ENCODE measurements around the gene IFT43.

The IFT43 gene

GRCh38 chr14:76083796-76084765 lies 98.5 kb downstream of the IFT43 start:
- DNase-seq, result no peak

GRCh38 chr14:76085358-76085757 lies 99.8 kb downstream of the IFT43 start:
- DNase-seq, result no peak

- no peak for DNase-seq
Observed at GRCh38 chr14:76086636-76087035, 101.1 kb downstream of the IFT43 start.

- no peak for DNase-seq
Observed at GRCh38 chr14:76088326-76088725, 102.8 kb downstream of the IFT43 start.

- DNase-seq, result no peak
Observed at GRCh38 chr14:76088771-76089571, 103.4 kb downstream of the IFT43 start.

- no peak for DNase-seq
Observed at GRCh38 chr14:76089575-76089974, 104.0 kb downstream of the IFT43 start.

GRCh38 chr14:76090616-76091391 lies 105.2 kb downstream of the IFT43 start:
- no peak for DNase-seq

- no peak for DNase-seq
Observed at GRCh38 chr14:76093077-76093476, 107.5 kb downstream of the IFT43 start.

GRCh38 chr14:76096257-76096656 lies 110.7 kb downstream of the IFT43 start:
- DNase-seq, result no peak

- DNase-seq, result peak; percentile 24
Observed at GRCh38 chr14:76097547-76097946, 112.0 kb downstream of the IFT43 start.

- no peak for DNase-seq
Observed at GRCh38 chr14:76098047-76098446, 112.5 kb downstream of the IFT43 start.

GRCh38 chr14:76098916-76099675 lies 113.5 kb downstream of the IFT43 start:
- no peak for DNase-seq

GRCh38 chr14:76100236-76100635 lies 114.7 kb downstream of the IFT43 start:
- DNase-seq, result no peak

- DNase-seq, result no peak
Observed at GRCh38 chr14:76101391-76102379, 116.1 kb downstream of the IFT43 start.

- DNase-seq, result no peak
Observed at GRCh38 chr14:76104802-76105355, 119.3 kb downstream of the IFT43 start.

- no peak for DNase-seq
Observed at GRCh38 chr14:76106188-76106587, 120.6 kb downstream of the IFT43 start.

GRCh38 chr14:76109087-76109880 lies 123.7 kb downstream of the IFT43 start:
- no peak for DNase-seq

GRCh38 chr14:76112889-76113624 lies 127.5 kb downstream of the IFT43 start:
- DNase-seq, result no peak

- DNase-seq, result no peak
Observed at GRCh38 chr14:76113691-76114090, 128.1 kb downstream of the IFT43 start.

All from suppressor macrophage treated with lipopolysaccharide for 4 hours (primary cell).